ENCODE results near the gene SYTL5.

Gene SYTL5

GRCh38 chrX:38008658-38009057 lies 2.3 kb downstream of the SYTL5 start:
- TF ChIP-seq CREB1 (IDR thresholded peaks at IDR 0.05; ENCODE audit: low read depth) (no peak), FOXM1 (IDR thresholded peaks at IDR 0.05; ENCODE audit: borderline replicate concordance, low read depth) (no peak), REST (IDR thresholded peaks at IDR 0.05; ENCODE audit: low read depth) (no peak), NFIC (IDR thresholded peaks at IDR 0.05) (no peak), TCF12 (IDR thresholded peaks at IDR 0.05; ENCODE audit: low read depth) (no peak), USF1 (IDR thresholded peaks at IDR 0.05) (no peak), CEBPB (IDR thresholded peaks at IDR 0.05) (no peak), EGR1 (IDR thresholded peaks at IDR 0.05) (no peak), EP300 (IDR thresholded peaks at IDR 0.05; ENCODE audit: borderline replicate concordance) (no peak), RAD21 (IDR thresholded peaks at IDR 0.05; ENCODE audit: low read depth) (no peak), TAF1 (IDR thresholded peaks at IDR 0.05; ENCODE audit: low read depth) (no peak)
- TF ChIP-seq, protein P1, sequence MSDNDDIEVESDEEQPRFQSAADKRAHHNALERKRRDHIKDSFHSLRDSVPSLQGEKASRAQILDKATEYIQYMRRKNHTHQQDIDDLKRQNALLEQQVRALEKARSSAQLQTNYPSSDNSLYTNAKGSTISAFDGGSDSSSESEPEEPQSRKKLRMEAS (IDR thresholded peaks at IDR 0.05), result no peak

- TF ChIP-seq NFIC (IDR thresholded peaks at IDR 0.05) (no peak), FOXM1 (IDR thresholded peaks at IDR 0.05; ENCODE audit: borderline replicate concordance, low read depth) (no peak), TCF12 (IDR thresholded peaks at IDR 0.05; ENCODE audit: low read depth) (no peak), YY1 (IDR thresholded peaks at IDR 0.05; ENCODE audit: low read depth) (no peak), RAD21 (IDR thresholded peaks at IDR 0.05; ENCODE audit: low read depth) (no peak), TEAD4 (IDR thresholded peaks at IDR 0.05) (no peak), CREB1 (IDR thresholded peaks at IDR 0.05; ENCODE audit: low read depth) (no peak), CEBPB (IDR thresholded peaks at IDR 0.05) (no peak), USF1 (IDR thresholded peaks at IDR 0.05) (no peak), REST (IDR thresholded peaks at IDR 0.05; ENCODE audit: low read depth) (no peak), ZBTB7A (IDR thresholded peaks at IDR 0.05; ENCODE audit: low read depth) (no peak), EGR1 (IDR thresholded peaks at IDR 0.05) (no peak), TAF1 (IDR thresholded peaks at IDR 0.05; ENCODE audit: low read depth) (no peak)
- TF ChIP-seq, protein P1 (IDR thresholded peaks at IDR 0.05), result no peak
Observed at GRCh38 chrX:38009641-38010040, 3.3 kb downstream of the SYTL5 start.

DNA sequence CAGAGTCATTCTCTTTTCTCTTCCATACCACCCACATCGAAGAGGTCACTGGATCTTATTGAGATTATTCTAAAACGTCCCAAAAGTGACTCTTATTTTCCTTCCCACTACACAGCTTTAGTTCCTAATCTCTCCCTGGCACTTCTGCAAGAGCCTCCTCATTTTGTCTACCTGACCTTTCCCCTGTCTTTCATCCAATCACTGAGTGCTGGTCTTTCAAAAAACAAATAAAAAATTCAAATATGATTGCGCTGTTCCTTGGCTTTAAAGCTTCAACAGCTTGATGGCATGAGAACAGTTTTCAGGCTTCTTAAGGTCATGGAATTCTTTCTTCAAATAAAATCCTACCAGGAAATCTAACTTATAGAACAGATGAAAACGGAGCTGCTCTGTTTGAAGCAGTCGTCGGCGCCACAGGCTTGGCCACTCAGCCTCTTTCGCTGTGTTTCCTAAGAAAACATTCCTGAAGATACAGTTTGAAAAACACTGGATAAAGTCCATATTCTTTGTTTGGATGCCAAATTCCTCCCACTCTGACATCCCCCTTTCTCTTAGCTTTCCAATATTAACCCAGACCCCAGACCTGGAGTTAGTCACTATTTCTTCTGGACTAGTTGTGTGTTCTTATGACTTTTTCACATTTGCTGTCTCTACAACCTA lies 12.5 kb downstream of the SYTL5 start:
- TF ChIP-seq, protein P1 (IDR thresholded peaks at IDR 0.05), result no peak

DNA sequence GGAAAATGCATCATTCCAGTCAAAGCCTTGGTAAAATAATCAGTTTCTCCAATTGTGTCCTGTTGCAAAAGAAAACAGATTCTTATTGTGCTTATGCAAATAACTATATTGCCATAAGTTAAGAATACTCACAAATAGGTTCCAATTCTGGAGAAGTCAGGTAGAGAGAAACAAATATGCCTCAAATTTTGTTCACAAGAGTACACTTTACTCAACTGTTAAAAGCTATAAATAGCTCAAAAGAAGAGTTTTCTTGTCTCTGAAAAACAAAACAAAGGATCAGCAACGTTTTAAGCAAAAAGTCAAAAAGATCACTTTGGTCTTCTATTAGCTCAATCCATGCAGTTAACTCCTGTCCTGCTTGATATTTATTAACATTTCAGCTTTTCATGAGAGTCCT lies 21.9 kb downstream of the SYTL5 start:
- TF ChIP-seq ZBTB7A (IDR thresholded peaks at IDR 0.05; ENCODE audit: low read depth) (no peak), CEBPB (IDR thresholded peaks at IDR 0.05) (no peak), TCF12 (IDR thresholded peaks at IDR 0.05; ENCODE audit: low read depth) (no peak), FOXM1 (IDR thresholded peaks at IDR 0.05; ENCODE audit: borderline replicate concordance, low read depth) (no peak), YY1 (IDR thresholded peaks at IDR 0.05; ENCODE audit: low read depth) (no peak), TAF1 (IDR thresholded peaks at IDR 0.05; ENCODE audit: low read depth) (no peak), NFIC (IDR thresholded peaks at IDR 0.05) (no peak), CREB1 (IDR thresholded peaks at IDR 0.05; ENCODE audit: low read depth) (no peak)
- TF ChIP-seq, protein P1 (IDR thresholded peaks at IDR 0.05), result no peak

DNA sequence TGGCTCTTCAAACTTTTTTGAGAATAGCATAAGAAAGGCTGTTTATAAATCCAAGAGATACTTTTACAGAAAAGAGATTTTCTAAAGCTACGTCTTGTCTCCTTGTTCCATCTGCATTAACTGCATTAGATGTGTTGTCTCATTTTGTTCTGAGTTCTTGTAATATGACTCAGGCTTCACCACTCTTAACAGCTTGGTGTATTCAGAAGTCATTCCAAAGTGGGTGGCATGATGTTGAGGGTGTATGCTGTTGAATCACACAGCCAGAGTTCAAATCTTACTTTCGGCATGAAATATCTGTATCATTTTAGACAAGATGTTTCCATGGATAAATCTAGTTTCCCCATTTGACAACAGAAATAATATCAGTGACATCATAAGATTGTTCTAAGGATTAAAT lies 30.1 kb downstream of the SYTL5 start:
- no peak for TF ChIP-seq ZBTB7A (IDR thresholded peaks at IDR 0.05; ENCODE audit: low read depth)
- no peak for TF ChIP-seq USF1 (IDR thresholded peaks at IDR 0.05)
- TF ChIP-seq REST (IDR thresholded peaks at IDR 0.05; ENCODE audit: low read depth), result no peak
- TF ChIP-seq EP300 (IDR thresholded peaks at IDR 0.05; ENCODE audit: borderline replicate concordance), result no peak
- TF ChIP-seq CREB1 (IDR thresholded peaks at IDR 0.05; ENCODE audit: low read depth), result no peak
- TF ChIP-seq TCF12 (IDR thresholded peaks at IDR 0.05; ENCODE audit: low read depth), result no peak
- no peak for TF ChIP-seq TEAD4 (IDR thresholded peaks at IDR 0.05)
- no peak for TF ChIP-seq FOXM1 (IDR thresholded peaks at IDR 0.05; ENCODE audit: borderline replicate concordance, low read depth)
- no peak for TF ChIP-seq YY1 (IDR thresholded peaks at IDR 0.05; ENCODE audit: low read depth)
- TF ChIP-seq RAD21 (IDR thresholded peaks at IDR 0.05; ENCODE audit: low read depth), result no peak
- no peak for TF ChIP-seq EGR1 (IDR thresholded peaks at IDR 0.05)
- no peak for TF ChIP-seq CEBPB (IDR thresholded peaks at IDR 0.05)
- TF ChIP-seq, protein P1 (IDR thresholded peaks at IDR 0.05), result no peak

All from Ishikawa (cell line).